HCT116 (cell line): ENCODE results near the gene INCENP. TPM values are rescaled to one million over a fixed set of nuclear protein-coding genes. Genes with fewer than 3 reads are reported as not detected.

Experiments
- ATAC-seq: fragments of 200-7000 bp; cut with Tn5 transposase; 2 replicates; pipeline ENCODE4 v1.9.1; 2020; ENCODE audit warnings: mild to moderate bottlenecking, moderate library complexity
- BruUV-seq: library from RNA; stranded (reverse); fragments of 400-500 nt; replicated peaks from 2 replicates; lab custom pipeline; 2021; lab: Mats Ljungman, UMichigan
- CTCF ChIA-PET: fragments of 300-600 bp; sonication (Branson Sonifier 250); formaldehyde crosslinking; loops from one replicate; lab custom pipeline; 2021; ENCODE audit warnings: antibody characterized with exemption; lab: Charles Lee
- POLR2A ChIA-PET: fragments of 300-600, 350-600 bp; sonication (Branson Sonifier 250); formaldehyde crosslinking; loops from one replicate; lab custom pipeline; 2021; ENCODE audit warnings: antibody characterized with exemption; lab: Charles Lee
- RAD21 ChIA-PET, 2 experiments: fragments of 300-600 bp; sonication (Branson Sonifier 250); formaldehyde crosslinking; loops; one replicate each; lab custom pipeline; 2023; ENCODE audit warnings: low total read pairs in 2 of 2; ENCODE audit not compliant: uncharacterized antibody in 2 of 2, unreplicated experiment in 2 of 2, low non-redundant PET in 1 of 2; lab: Charles Lee
- DNase-seq: peaks from one replicate; pipeline ENCODE4 v3.0.0-alpha.2; 2010; ENCODE audit warnings: low read depth, low spot score
- H2AFZ ChIP-seq: fragments of 200-600 bp; shearing (Covaris generic), sonication (generic); 2 replicates; pipeline ENCODE4 v1.6.1; 2017; ENCODE audit warnings: low read depth, mixed run types, mixed read lengths, antibody characterized with exemption, low read length; ENCODE audit not compliant: poor library complexity, severe bottlenecking
- H3K27ac ChIP-seq: 2 replicates; pipeline ENCODE4 v1.5.1; 2012; ENCODE audit warnings: low read depth, low read length
- H3K27me3 ChIP-seq: fragments of 200-600 bp; sonication (generic); 2 replicates; pipeline ENCODE4 v1.6.1; 2016; ENCODE audit warnings: mixed run types, low read length, mixed read lengths; ENCODE audit not compliant: insufficient read depth
- H3K36me3 ChIP-seq, 2 experiments: fragments of 200-500 bp in 1 of 2; fragments of 200-600 bp in 1 of 2; sonication (Bioruptor generic) in 1 of 2; sonication (generic) in 1 of 2; 2 replicates each; pipeline versions ENCODE4 v1.5.1 to v1.6.1; 2014 to 2016; ENCODE audit warnings: low read length in 2 of 2, inconsistent platforms in 1 of 2, mixed read lengths in 1 of 2, mixed run types in 1 of 2; ENCODE audit not compliant: insufficient read depth in 2 of 2, control insufficient read depth in 1 of 2
- H3K4me1 ChIP-seq, 2 experiments: fragments of 200-600 bp in 1 of 2; sonication (generic) in 1 of 2; 2 replicates each; pipeline versions ENCODE4 v1.5.1 to v1.6.1; 2012 to 2017; ENCODE audit warnings: low read length in 2 of 2, inconsistent platforms in 1 of 2, mild to moderate bottlenecking in 1 of 2, mixed read lengths in 1 of 2, mixed run types in 1 of 2, moderate library complexity in 1 of 2; ENCODE audit not compliant: insufficient read depth in 2 of 2, control insufficient read depth in 1 of 2
- H3K4me2 ChIP-seq: fragments of 200-600 bp; sonication (generic); 2 replicates; pipeline ENCODE4 v1.6.1; 2017; ENCODE audit warnings: mixed run types, low read length, mixed read lengths
- H3K4me3 ChIP-seq, 2 experiments: fragments of 200-600 bp in 1 of 2; sonication (generic) in 1 of 2; replicated peaks in 1 of 2; 2 replicates each; pipeline ENCODE4 v1.5.1; 2011 to 2016; ENCODE audit warnings: low read length in 2 of 2, control low read depth in 1 of 2, low read depth in 1 of 2, mild to moderate bottlenecking in 1 of 2, mixed read lengths in 1 of 2, mixed run types in 1 of 2
- H3K79me2 ChIP-seq: fragments of 200-600 bp; sonication (generic); 2 replicates; pipeline ENCODE4 v1.6.1; 2017; ENCODE audit warnings: mild to moderate bottlenecking, mixed run types, low read length, moderate library complexity, mixed read lengths; ENCODE audit not compliant: insufficient read depth
- H3K9ac ChIP-seq: fragments of 200-600 bp; sonication (generic); 2 replicates; pipeline ENCODE4 v1.6.1; 2016; ENCODE audit warnings: low read length, mixed read lengths
- H3K9me2 ChIP-seq: fragments of 200-600 bp; sonication (generic), shearing (Covaris generic); 2 replicates; pipeline ENCODE4 v1.6.1; 2017; ENCODE audit warnings: mixed run types, mild to moderate bottlenecking, moderate library complexity; ENCODE audit not compliant: insufficient read depth
- H3K9me3 ChIP-seq, 2 experiments: fragments of 200-500 bp in 1 of 2; fragments of 200-600 bp in 1 of 2; sonication (Bioruptor generic) in 1 of 2; sonication (generic) in 1 of 2; 2 replicates each; pipeline ENCODE4 v1.6.1; 2014 to 2017; ENCODE audit warnings: low read length in 2 of 2, mixed read lengths in 2 of 2, inconsistent platforms in 1 of 2, low read depth in 1 of 2, mild to moderate bottlenecking in 1 of 2, mixed run types in 1 of 2, moderate library complexity in 1 of 2; ENCODE audit not compliant: control insufficient read depth in 1 of 2, insufficient read depth in 1 of 2
- H4K20me1 ChIP-seq: fragments of 200-600 bp; sonication (generic), shearing (Covaris generic); 2 replicates; pipeline ENCODE4 v1.6.1; 2017; ENCODE audit warnings: mixed run types, mild to moderate bottlenecking, moderate library complexity; ENCODE audit not compliant: insufficient read depth
- CEBPB ChIP-seq: IDR thresholded peaks from 2 replicates; pipeline ENCODE4 v1.6.1; 2012; ENCODE audit warnings: low read depth
- CTCF ChIP-seq, 3 experiments: fragments of 200-600 bp in 1 of 3; sonication (generic) in 1 of 3; IDR thresholded peaks in 2 of 3; conservative IDR thresholded peaks in 1 of 3; 2 replicates each; pipeline ENCODE4 v1.5.1; 2012 to 2017; ENCODE audit warnings: low read depth in 2 of 3, low read length in 2 of 3, antibody characterized with exemption in 1 of 3, borderline replicate concordance in 1 of 3, control low read depth in 1 of 3, mild to moderate bottlenecking in 1 of 3, mixed read lengths in 1 of 3, mixed run types in 1 of 3, moderate library complexity in 1 of 3; ENCODE audit not compliant: insufficient read depth in 1 of 3
- EGR1 ChIP-seq: IDR thresholded peaks from 2 replicates; pipeline ENCODE4 v1.6.1; 2012; ENCODE audit warnings: low read depth
- FOSL1 ChIP-seq: IDR thresholded peaks from 2 replicates; pipeline ENCODE4 v1.6.1; 2012; ENCODE audit warnings: low read depth
- JUND ChIP-seq: IDR thresholded peaks from 2 replicates; pipeline ENCODE4 v1.6.1; 2012
- SP1 ChIP-seq: IDR thresholded peaks from 2 replicates; pipeline ENCODE4 v1.6.1; 2012; ENCODE audit warnings: low read depth
- YY1 ChIP-seq: IDR thresholded peaks from 2 replicates; pipeline ENCODE4 v1.6.1; 2011; ENCODE audit warnings: low read length, low read depth, moderate library complexity, mild to moderate bottlenecking; ENCODE audit not compliant: insufficient replicate concordance; ENCODE audit errors: extremely low read depth
- ZBTB33 ChIP-seq: IDR thresholded peaks from 2 replicates; pipeline ENCODE4 v1.6.1; 2011; ENCODE audit warnings: mild to moderate bottlenecking, low read length, moderate library complexity; ENCODE audit not compliant: insufficient replicate concordance; ENCODE audit errors: extremely low read depth
- ZFX ChIP-seq: fragments of 450-650 bp; IDR thresholded peaks from 2 replicates; pipeline ENCODE4 v1.6.1; 2017
- ZNF274 ChIP-seq: fragments of 200-500 bp; sonication (Bioruptor generic); IDR thresholded peaks from 2 replicates; pipeline ENCODE4 v1.6.1; 2014; ENCODE audit warnings: mild to moderate bottlenecking, low read depth, low read length, inconsistent platforms
- intact Hi-C: fragments of 100-400 bp; cut with micrococcal nuclease; formaldehyde crosslinking; loops from 2 replicates; pipeline ENCODE4 v1.10.0; 2022
- total RNA-seq: library from RNA; stranded (reverse); gene quantifications from one replicate; pipeline ENCODE4 v1.2.1, GENCODE V29; 2021; ENCODE audit not compliant: unreplicated experiment

The INCENP gene
- total RNA-seq, 1 experiment from 2014 or later = 118 TPM

GRCh38 chr11:62171261-62171723 lies 47.5 kb downstream of the INCENP start (continued):
- TF ChIP-seq ZBTB33 (no peak), YY1 (peak; percentile 45), SP1 (no peak), EGR1 (no peak)

- peaks cover 0 to 4% of the 10 kb centered on the region in 2 experiments; a peak in 1 of 4 replicates for H3K4me1 ChIP-seq
- ChIA-PET CTCF (interaction anchor here (0.7 to 1.6 kb wide), 5 partner anchors 8 to 358 kb away, joined by 3 to 4 read pairs (median 3); no protein-coding TSS in a partner anchor), POLR2A (no interaction called here), RAD21 (no interaction called here)
- H3K4me3 ChIP-seq = no peak overlapping the region
- ATAC-seq = no peak
- H3K27ac ChIP-seq = no peak overlapping the region
- no peak for TF ChIP-seq CTCF (IDR thresholded peaks at IDR 0.05 in 2 of 3, conservative IDR thresholded peaks at IDR 0.05 in 1 of 3; ENCODE audit: borderline replicate concordance in 1 of 3, insufficient read depth in 1 of 3, low read depth in 2 of 3, low read length in 2 of 3)
- no peak for TF ChIP-seq SP1
- TF ChIP-seq JUND = no peak
- no peak for TF ChIP-seq ZNF274
- TF ChIP-seq FOSL1 = no peak
- no peak for TF ChIP-seq CEBPB
- no peak for TF ChIP-seq YY1
- no peak for TF ChIP-seq ZFX
- H3K4me2 ChIP-seq = no peak overlapping the region
- no peaks in the 10 kb centered on the region for H3K79me2 ChIP-seq
- H3K27me3 ChIP-seq = 0 out of 2 replicates have a peak, but pooled peaks cover 6% of the 10 kb centered on the region
- H2AFZ ChIP-seq = no peak overlapping the region
- no TSS peak for BruUV-seq
- no peaks in the 10 kb centered on the region for H3K9me3 ChIP-seq
- no peak overlapping the region for H3K9ac ChIP-seq
- intact Hi-C loops = loop anchor here (5.0 kb wide), 2 partner anchors 35 to 205 kb away; partner anchors contain the start of gene SCGB2A1
- no peak for DNase-seq
- no peaks in the 10 kb centered on the region for H4K20me1 ChIP-seq
- H3K36me3 ChIP-seq = no peaks in the 10 kb centered on the region
- H3K9me2 ChIP-seq = no peaks in the 10 kb centered on the region
Measured at GRCh38 chr11:62172294-62172693, 48.5 kb downstream of the INCENP start.
